Loucy (cell line): ENCODE data around the gene C1RL.

Experiments used
- H2AFZ ChIP-seq: fragments of 200-600 bp; sonication (generic); 2 replicates; pipeline ENCODE4 v1.6.0; 2016; ENCODE audit warnings: antibody characterized with exemption, mild to moderate bottlenecking, low read length, moderate library complexity
- H3F3A ChIP-seq: fragments of 200-600 bp; 2 replicates; pipeline ENCODE4 v1.6.0; 2016; ENCODE audit warnings: antibody characterized with exemption, low read depth, mild to moderate bottlenecking
- H3K27me3 ChIP-seq: fragments of 200-600 bp; sonication (generic); 2 replicates; pipeline ENCODE4 v1.6.1; 2014; ENCODE audit warnings: low read length, mild to moderate bottlenecking; ENCODE audit not compliant: insufficient read depth, poor library complexity, severe bottlenecking
- H3K36me3 ChIP-seq: fragments of 200-600 bp; sonication (generic); 2 replicates; pipeline ENCODE4 v1.6.1; 2016; ENCODE audit warnings: low read length; ENCODE audit not compliant: insufficient read depth
- H3K4me1 ChIP-seq: fragments of 200-600 bp; sonication (generic); 2 replicates; pipeline ENCODE4 v1.5.1; 2014; ENCODE audit warnings: low read length, mild to moderate bottlenecking; ENCODE audit not compliant: insufficient read depth, poor library complexity, severe bottlenecking
- H3K4me2 ChIP-seq: fragments of 200-600 bp; sonication (generic); 2 replicates; pipeline ENCODE4 v1.6.0; 2014; ENCODE audit warnings: antibody characterized with exemption, low read length, low read depth, mild to moderate bottlenecking; ENCODE audit not compliant: poor library complexity, severe bottlenecking
- H3K4me3 ChIP-seq: fragments of 200-600 bp; sonication (generic); 2 replicates; pipeline ENCODE4 v1.5.1; 2014; ENCODE audit warnings: low read length, mild to moderate bottlenecking, mixed read lengths; ENCODE audit not compliant: poor library complexity, severe bottlenecking
- H3K79me2 ChIP-seq: fragments of 200-600 bp; sonication (generic); 2 replicates; pipeline ENCODE4 v1.6.1; 2014; ENCODE audit warnings: low read length; ENCODE audit not compliant: insufficient read depth
- H3K9ac ChIP-seq: fragments of 200-600 bp; sonication (generic); 2 replicates; pipeline ENCODE4 v1.6.0; 2014; ENCODE audit warnings: mild to moderate bottlenecking, low read depth, low read length, moderate library complexity; ENCODE audit not compliant: poor library complexity, severe bottlenecking
- H3K9me2 ChIP-seq: fragments of 200-600 bp; sonication (generic); replicated peaks from 2 replicates; pipeline ENCODE4 v1.6.1; 2016; ENCODE audit warnings: low read depth, low read length, mixed read lengths
- H3K9me3 ChIP-seq: fragments of 200-600 bp; sonication (generic); 2 replicates; pipeline ENCODE4 v1.6.1; 2014; ENCODE audit warnings: mild to moderate bottlenecking, antibody characterized with exemption, low read length, low read depth; ENCODE audit not compliant: insufficient read depth
- H4K20me1 ChIP-seq: fragments of 200-600 bp; sonication (generic); 2 replicates; pipeline ENCODE4 v1.6.0; 2014; ENCODE audit warnings: antibody characterized with exemption, low read length, mild to moderate bottlenecking; ENCODE audit not compliant: insufficient read depth, poor library complexity, severe bottlenecking
- EZH2phosphoT487 ChIP-seq: fragments of 200-600 bp; IDR thresholded peaks from 2 replicates; pipeline ENCODE4 v1.6.1; 2018; ENCODE audit warnings: antibody characterized with exemption, mild to moderate bottlenecking, moderate library complexity, borderline replicate concordance
- TF ChIP-seq, protein P1 (sequence below): fragments of 200-600 bp; sonication (generic); conservative IDR thresholded peaks from 2 replicates; pipeline ENCODE4 v1.5.1; 2014; ENCODE audit warnings: mild to moderate bottlenecking, antibody characterized with exemption, low read length

C1RL gene

GRCh38 chr12:7046383-7047105, 62.5 kb downstream of the C1RL start:
- peaks cover 15% of the 10 kb centered on the region for H3K4me1 ChIP-seq

DNA sequence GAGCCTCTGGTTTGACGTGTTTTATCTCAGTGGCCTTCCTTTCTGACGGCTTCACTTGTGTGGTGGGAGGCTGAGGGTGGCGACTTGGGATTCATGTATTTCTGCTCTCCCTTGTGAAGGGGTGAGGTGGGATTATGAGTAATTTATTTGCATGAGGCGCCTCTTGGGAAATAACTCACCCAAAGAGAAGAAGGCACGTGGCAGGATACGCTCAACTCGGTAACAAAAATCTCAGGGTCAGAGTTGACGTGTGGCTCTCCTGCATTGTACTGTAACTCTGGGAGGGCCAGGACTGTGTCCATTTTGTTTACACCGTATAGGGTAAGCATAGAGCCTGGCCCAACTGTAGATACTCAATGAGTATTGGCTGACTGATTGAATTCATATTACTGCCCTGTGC, 63.1 kb downstream of the C1RL start:
- H3F3A ChIP-seq: no peaks in the 10 kb centered on the region
- no peaks in the 10 kb centered on the region for H3K79me2 ChIP-seq
- no peak overlapping the region for H2AFZ ChIP-seq
- H3K4me2 ChIP-seq: no peak overlapping the region
- TF ChIP-seq, protein P1, sequence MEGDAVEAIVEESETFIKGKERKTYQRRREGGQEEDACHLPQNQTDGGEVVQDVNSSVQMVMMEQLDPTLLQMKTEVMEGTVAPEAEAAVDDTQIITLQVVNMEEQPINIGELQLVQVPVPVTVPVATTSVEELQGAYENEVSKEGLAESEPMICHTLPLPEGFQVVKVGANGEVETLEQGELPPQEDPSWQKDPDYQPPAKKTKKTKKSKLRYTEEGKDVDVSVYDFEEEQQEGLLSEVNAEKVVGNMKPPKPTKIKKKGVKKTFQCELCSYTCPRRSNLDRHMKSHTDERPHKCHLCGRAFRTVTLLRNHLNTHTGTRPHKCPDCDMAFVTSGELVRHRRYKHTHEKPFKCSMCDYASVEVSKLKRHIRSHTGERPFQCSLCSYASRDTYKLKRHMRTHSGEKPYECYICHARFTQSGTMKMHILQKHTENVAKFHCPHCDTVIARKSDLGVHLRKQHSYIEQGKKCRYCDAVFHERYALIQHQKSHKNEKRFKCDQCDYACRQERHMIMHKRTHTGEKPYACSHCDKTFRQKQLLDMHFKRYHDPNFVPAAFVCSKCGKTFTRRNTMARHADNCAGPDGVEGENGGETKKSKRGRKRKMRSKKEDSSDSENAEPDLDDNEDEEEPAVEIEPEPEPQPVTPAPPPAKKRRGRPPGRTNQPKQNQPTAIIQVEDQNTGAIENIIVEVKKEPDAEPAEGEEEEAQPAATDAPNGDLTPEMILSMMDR: no peak
- TF ChIP-seq EZH2phosphoT487: no peak
- peaks cover 15% of the 10 kb centered on the region for H3K4me1 ChIP-seq
- no peak overlapping the region for H3K9ac ChIP-seq
- no peak overlapping the region for H3K4me3 ChIP-seq
- H3K9me3 ChIP-seq: no peaks in the 10 kb centered on the region
- no peaks in the 10 kb centered on the region for H4K20me1 ChIP-seq
- H3K27me3 ChIP-seq: no peaks in the 10 kb centered on the region
- H3K9me2 ChIP-seq: no peaks in the 10 kb centered on the region
- H3K36me3 ChIP-seq: no peaks in the 10 kb centered on the region

More at GRCh38 chr12:7046383-7047105, 62.5 kb downstream of the C1RL start:
- Histone ChIP-seq H4K20me1 (no peaks in the 10 kb centered on the region), H3K27me3 (no peaks in the 10 kb centered on the region), H3K9me2 (no peaks in the 10 kb centered on the region), H3K4me2 (no peak overlapping the region), H3K4me3 (no peak overlapping the region), H3K9ac (no peak overlapping the region), H3F3A (no peaks in the 10 kb centered on the region), H3K79me2 (no peaks in the 10 kb centered on the region), H2AFZ (no peak overlapping the region), H3K9me3 (no peaks in the 10 kb centered on the region), H3K36me3 (no peaks in the 10 kb centered on the region)
- no peak for TF ChIP-seq EZH2phosphoT487
- TF ChIP-seq, protein P1: 0 out of 2 replicates have a peak, but pooled peaks have one; percentile 17
